Activated T-helper 1 cell treated with anti-CD3 and anti-CD28 coated beads, Interleukin-2, amount 50 U/mL, for 16 hours (primary cell): ENCODE measurements around the gene SFT2D3.
"Not testable (repeated sequence)": the region's sequence is repeated elsewhere in the genome, so short reads cannot be mapped to it uniquely, and the experiment has no call there.

ENCODE experiments used
- DNase-seq, 2 donors: peaks; one replicate each; pipeline ENCODE4 v3.0.0-alpha.2; 2020; ENCODE audit warnings: low read depth in 1 of 2, low spot score in 1 of 2

SFT2D3 gene

GRCh38 chr2:127740665-127741288 is 39.5 kb downstream of the SFT2D3 start:
- DNase-seq, result no peak

GRCh38 chr2:127743477-127744026 is 42.3 kb downstream of the SFT2D3 start:
- no peak for DNase-seq

GRCh38 chr2:127747621-127748020 is 46.3 kb downstream of the SFT2D3 start:
- no peak for DNase-seq

GRCh38 chr2:127749537-127749936 is 48.2 kb downstream of the SFT2D3 start:
- not testable (repeated sequence) for DNase-seq

- DNase-seq, result no peak
These were observed 52.1 kb downstream of the SFT2D3 start for GRCh38 chr2:127753374-127753773.

GRCh38 chr2:127754186-127754585 is 52.9 kb downstream of the SFT2D3 start:
- no peak for DNase-seq
